Measurements from ENCODE around the gene LILRB5.
"Not testable (repeated sequence)": the region's sequence is repeated elsewhere in the genome, so short reads cannot be mapped to it uniquely, and the experiment has no call there.

DNA sequence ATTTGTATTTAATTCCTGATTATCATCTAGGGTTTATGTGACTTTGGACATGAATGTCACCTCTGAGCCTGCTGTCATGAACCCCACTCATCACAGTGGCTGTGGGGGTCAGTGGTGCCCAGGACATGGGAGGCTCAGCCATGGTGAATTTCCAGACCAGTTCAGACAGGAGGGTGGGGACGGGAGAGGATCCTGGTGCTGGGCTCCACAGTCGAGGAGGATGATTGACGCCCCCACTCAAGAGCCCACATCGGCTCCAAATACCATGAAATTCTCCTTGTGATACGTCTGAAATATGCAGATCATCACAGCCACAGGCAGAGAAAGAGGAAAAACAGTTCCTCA, 33.2 kb downstream of the LILRB5 start:
- TF ChIP-seq, protein P1, sequence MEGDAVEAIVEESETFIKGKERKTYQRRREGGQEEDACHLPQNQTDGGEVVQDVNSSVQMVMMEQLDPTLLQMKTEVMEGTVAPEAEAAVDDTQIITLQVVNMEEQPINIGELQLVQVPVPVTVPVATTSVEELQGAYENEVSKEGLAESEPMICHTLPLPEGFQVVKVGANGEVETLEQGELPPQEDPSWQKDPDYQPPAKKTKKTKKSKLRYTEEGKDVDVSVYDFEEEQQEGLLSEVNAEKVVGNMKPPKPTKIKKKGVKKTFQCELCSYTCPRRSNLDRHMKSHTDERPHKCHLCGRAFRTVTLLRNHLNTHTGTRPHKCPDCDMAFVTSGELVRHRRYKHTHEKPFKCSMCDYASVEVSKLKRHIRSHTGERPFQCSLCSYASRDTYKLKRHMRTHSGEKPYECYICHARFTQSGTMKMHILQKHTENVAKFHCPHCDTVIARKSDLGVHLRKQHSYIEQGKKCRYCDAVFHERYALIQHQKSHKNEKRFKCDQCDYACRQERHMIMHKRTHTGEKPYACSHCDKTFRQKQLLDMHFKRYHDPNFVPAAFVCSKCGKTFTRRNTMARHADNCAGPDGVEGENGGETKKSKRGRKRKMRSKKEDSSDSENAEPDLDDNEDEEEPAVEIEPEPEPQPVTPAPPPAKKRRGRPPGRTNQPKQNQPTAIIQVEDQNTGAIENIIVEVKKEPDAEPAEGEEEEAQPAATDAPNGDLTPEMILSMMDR (IDR thresholded peaks at IDR 0.05; ENCODE audit: control extremely low read depth in 1 of 3, insufficient read depth in 1 of 3, low read depth in 1 of 3, low read length in 3 of 3) = not testable (repeated sequence)
- not testable (repeated sequence) for TF ChIP-seq TEAD4 (IDR thresholded peaks at IDR 0.05; ENCODE audit: low read depth, low read length); SAP30 (IDR thresholded peaks at IDR 0.05; ENCODE audit: insufficient read depth, insufficient replicate concordance, low read length); EZH2 (IDR thresholded peaks at IDR 0.05; ENCODE audit: low read depth, low read length, severe bottlenecking); KDM1A (IDR thresholded peaks at IDR 0.05; ENCODE audit: borderline replicate concordance, low read length)

All from H1 (cell line).